GM12873 (cell line): ENCODE measurements around the gene PKD1.

Experiments used
- CTCF ChIP-seq: IDR thresholded peaks from 2 replicates; pipeline ENCODE4 v1.5.1; 2012; ENCODE audit warnings: low read depth, mild to moderate bottlenecking, moderate library complexity, low read length, control low read depth; ENCODE audit not compliant: insufficient read depth; ENCODE audit errors: missing control alignments

PKD1 gene

GRCh38 chr16:2147981-2148671 is 12.4 kb upstream of the PKD1 start, which contains the start of gene RAB26:
Gene RAB26, plus strand, starts transcription at chr16:2148625. Its CDS starts 159 bp downstream, at chr16:2148784.
- no peak for TF ChIP-seq CTCF

GRCh38 chr16:2147378-2147777 is 11.7 kb upstream of the PKD1 start:
- no peak for TF ChIP-seq CTCF

- no peak for TF ChIP-seq CTCF
Measured at GRCh38 chr16:2145843-2146242, 10.1 kb upstream of the PKD1 start.

GRCh38 chr16:2143878-2144485 is 8.3 kb upstream of the PKD1 start:
- no peak for TF ChIP-seq CTCF

- TF ChIP-seq CTCF = no peak
Measured at GRCh38 chr16:2142942-2143877, 7.5 kb upstream of the PKD1 start.

- no peak for TF ChIP-seq CTCF
Measured at GRCh38 chr16:2122429-2122828, 13.3 kb downstream of the PKD1 start.

GRCh38 chr16:2121853-2122252 is 13.8 kb downstream of the PKD1 start:
- TF ChIP-seq CTCF = no peak
